Caco-2 (cell line): Measurements from ENCODE around the gene GALNT12. TPM values are rescaled to one million over a fixed set of nuclear protein-coding genes. Genes with fewer than 3 reads are reported as not detected.

ENCODE experiments used
- BruUV-seq: library from RNA; stranded (reverse); fragments of 400-500 nt; replicated peaks from 2 replicates; lab custom pipeline; 2021; lab: Mats Ljungman, UMichigan
- CTCF ChIA-PET: fragments of 300-600 bp; sonication (Branson Sonifier 250); formaldehyde crosslinking; loops from one replicate; lab custom pipeline; 2022; ENCODE audit warnings: antibody characterized with exemption; lab: Charles Lee
- POLR2A ChIA-PET: fragments of 300-600 bp; sonication (Branson Sonifier 250); formaldehyde crosslinking; loops from one replicate; lab custom pipeline; 2022; ENCODE audit warnings: antibody characterized with exemption; lab: Charles Lee
- DNase-seq, 2 experiments: peaks; one replicate each; pipeline versions ENCODE4 v3.0.0 to v3.0.0-alpha.2; 2020 to 2022
- H3K27me3 ChIP-seq: replicated peaks from 2 replicates; pipeline ENCODE4 v1.6.0; 2011; ENCODE audit warnings: low read length; ENCODE audit not compliant: control insufficient read depth, insufficient read depth
- H3K36me3 ChIP-seq: 2 replicates; pipeline ENCODE4 v1.5.1; 2011; ENCODE audit warnings: low read length; ENCODE audit not compliant: control insufficient read depth, insufficient read depth
- H3K4me1 ChIP-seq: fragments of 250-450 bp; sonication (Bioruptor Pico); 2 replicates; pipeline ENCODE4 v1.5.1; 2020; ENCODE audit warnings: mild to moderate bottlenecking
- H3K4me3 ChIP-seq: 2 replicates; pipeline ENCODE4 v1.5.1; 2011; ENCODE audit warnings: low read depth, mild to moderate bottlenecking, control low read depth, low read length
- H3K9me3 ChIP-seq: fragments of 250-450 bp; sonication (Bioruptor Pico); 2 replicates; pipeline ENCODE4 v1.5.1; 2020; ENCODE audit warnings: mild to moderate bottlenecking, moderate library complexity
- H3K27ac Mint-ChIP-seq: one replicate; pipeline ENCODE4 v1.8.0; 2022; ENCODE audit warnings: mixed read lengths; ENCODE audit not compliant: unreplicated experiment
- H3K27me3 Mint-ChIP-seq: one replicate; pipeline ENCODE4 v1.8.0; 2022; ENCODE audit warnings: mixed read lengths; ENCODE audit not compliant: insufficient read depth, unreplicated experiment
- H3K36me3 Mint-ChIP-seq: one replicate; pipeline ENCODE4 v1.8.0; 2022; ENCODE audit warnings: mild to moderate bottlenecking, mixed read lengths; ENCODE audit not compliant: insufficient read depth, unreplicated experiment
- H3K4me1 Mint-ChIP-seq: one replicate; pipeline ENCODE4 v1.8.0; 2022; ENCODE audit warnings: low read depth, mixed read lengths; ENCODE audit not compliant: unreplicated experiment
- H3K4me3 Mint-ChIP-seq: one replicate; pipeline ENCODE4 v1.8.0; 2022; ENCODE audit warnings: mild to moderate bottlenecking, moderate library complexity, mixed read lengths; ENCODE audit not compliant: unreplicated experiment
- H3K9me3 Mint-ChIP-seq: one replicate; pipeline ENCODE4 v1.8.0; 2022; ENCODE audit warnings: mixed read lengths; ENCODE audit not compliant: unreplicated experiment
- intact Hi-C: fragments of 100-400 bp; cut with micrococcal nuclease; formaldehyde crosslinking; loops from one replicate; pipeline ENCODE4 v1.10.0; 2022; ENCODE audit not compliant: unreplicated experiment
- total RNA-seq: library from RNA; stranded (reverse); gene quantifications from 2 replicates; pipeline ENCODE4 v1.2.3, GENCODE V29; 2022
- TF ChIP-seq, protein P1 (sequence below), 2 experiments: fragments of 200-600 bp in 1 of 2; IDR thresholded peaks; 1 replicate in 1 of 2; 2 replicates in 1 of 2; pipeline versions ENCODE4 v1.5.1 to v1.8.0; 2011 to 2022; ENCODE audit warnings: antibody characterized with exemption in 1 of 2, control low read depth in 1 of 2, inconsistent platforms in 1 of 2, low read depth in 1 of 2, low read length in 1 of 2, mild to moderate bottlenecking in 1 of 2, moderate library complexity in 1 of 2; ENCODE audit not compliant: insufficient read depth in 1 of 2, severe bottlenecking in 1 of 2, unreplicated experiment in 1 of 2

The GALNT12 gene
- total RNA-seq, 1 experiment from 2014 or later: 3.6 TPM

- Mint-ChIP-seq H3K4me1 (no peaks in the 10 kb centered on the region), H3K9me3 (no peaks in the 10 kb centered on the region), H3K27me3 (peaks cover 27% of the 10 kb centered on the region), H3K27ac (no peak overlapping the region), H3K36me3 (no peaks in the 10 kb centered on the region), H3K4me3 (no peak overlapping the region)
- no TSS peak for BruUV-seq
- POLR2A ChIA-PET: no interaction called here
- Histone ChIP-seq H3K27me3 (no peaks in the 10 kb centered on the region; the same call in 1 of the 2 replicates), H3K36me3 (no peaks in the 10 kb centered on the region), H3K9me3 (no peaks in the 10 kb centered on the region), H3K4me1 (no peaks in the 10 kb centered on the region), H3K4me3 (no peak overlapping the region)
- TF ChIP-seq, protein P1, sequence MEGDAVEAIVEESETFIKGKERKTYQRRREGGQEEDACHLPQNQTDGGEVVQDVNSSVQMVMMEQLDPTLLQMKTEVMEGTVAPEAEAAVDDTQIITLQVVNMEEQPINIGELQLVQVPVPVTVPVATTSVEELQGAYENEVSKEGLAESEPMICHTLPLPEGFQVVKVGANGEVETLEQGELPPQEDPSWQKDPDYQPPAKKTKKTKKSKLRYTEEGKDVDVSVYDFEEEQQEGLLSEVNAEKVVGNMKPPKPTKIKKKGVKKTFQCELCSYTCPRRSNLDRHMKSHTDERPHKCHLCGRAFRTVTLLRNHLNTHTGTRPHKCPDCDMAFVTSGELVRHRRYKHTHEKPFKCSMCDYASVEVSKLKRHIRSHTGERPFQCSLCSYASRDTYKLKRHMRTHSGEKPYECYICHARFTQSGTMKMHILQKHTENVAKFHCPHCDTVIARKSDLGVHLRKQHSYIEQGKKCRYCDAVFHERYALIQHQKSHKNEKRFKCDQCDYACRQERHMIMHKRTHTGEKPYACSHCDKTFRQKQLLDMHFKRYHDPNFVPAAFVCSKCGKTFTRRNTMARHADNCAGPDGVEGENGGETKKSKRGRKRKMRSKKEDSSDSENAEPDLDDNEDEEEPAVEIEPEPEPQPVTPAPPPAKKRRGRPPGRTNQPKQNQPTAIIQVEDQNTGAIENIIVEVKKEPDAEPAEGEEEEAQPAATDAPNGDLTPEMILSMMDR (IDR thresholded peaks at IDR 0.05; ENCODE audit: insufficient read depth in 1 of 2, low read depth in 1 of 2, low read length in 1 of 2, severe bottlenecking in 1 of 2, unreplicated experiment in 1 of 2): no peak
- intact Hi-C loops: no loop called here
- CTCF ChIA-PET: no interaction called here
- no peak for DNase-seq
Measured at GRCh38 chr9:98879094-98879962, 71.9 kb downstream of the GALNT12 start.

DNA sequence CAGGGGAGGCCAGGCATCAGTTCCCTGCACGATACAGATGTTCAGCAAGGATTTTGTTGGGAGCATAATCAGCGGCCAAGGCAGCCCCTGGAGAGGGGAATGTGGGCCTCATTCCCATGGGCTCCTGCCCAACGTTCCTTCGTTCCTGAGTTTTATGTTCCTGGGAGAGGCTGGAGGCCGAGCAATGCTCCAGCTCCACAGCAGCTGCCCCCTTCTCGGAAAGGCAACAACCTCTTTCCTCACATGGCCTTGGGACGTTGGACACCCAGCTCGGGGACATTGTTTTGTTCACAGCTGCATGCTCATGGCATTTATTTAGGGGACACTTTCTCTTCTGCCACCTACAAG, 72.5 kb downstream of the GALNT12 start:
- no peaks in the 10 kb centered on the region for H3K9me3 Mint-ChIP-seq
- H3K4me3 Mint-ChIP-seq: no peak overlapping the region
- H3K27me3 Mint-ChIP-seq: peaks cover 30% of the 10 kb centered on the region
- no peak overlapping the region for H3K4me3 ChIP-seq
- intact Hi-C loops: no loop called here
- BruUV-seq: no TSS peak
- no peaks in the 10 kb centered on the region for H3K36me3 Mint-ChIP-seq
- no peak overlapping the region for H3K27ac Mint-ChIP-seq
- H3K4me1 Mint-ChIP-seq: no peaks in the 10 kb centered on the region
- DNase-seq: no peak
- H3K9me3 ChIP-seq: no peaks in the 10 kb centered on the region
- H3K27me3 ChIP-seq: no peaks in the 10 kb centered on the region; the same call in 1 of the 2 replicates
- POLR2A ChIA-PET: no interaction called here
- CTCF ChIA-PET: no interaction called here
- TF ChIP-seq, protein P1 (IDR thresholded peaks at IDR 0.05; ENCODE audit: insufficient read depth in 1 of 2, low read depth in 1 of 2, low read length in 1 of 2, severe bottlenecking in 1 of 2, unreplicated experiment in 1 of 2): no peak
- H3K4me1 ChIP-seq: no peaks in the 10 kb centered on the region
- no peaks in the 10 kb centered on the region for H3K36me3 ChIP-seq

DNA sequence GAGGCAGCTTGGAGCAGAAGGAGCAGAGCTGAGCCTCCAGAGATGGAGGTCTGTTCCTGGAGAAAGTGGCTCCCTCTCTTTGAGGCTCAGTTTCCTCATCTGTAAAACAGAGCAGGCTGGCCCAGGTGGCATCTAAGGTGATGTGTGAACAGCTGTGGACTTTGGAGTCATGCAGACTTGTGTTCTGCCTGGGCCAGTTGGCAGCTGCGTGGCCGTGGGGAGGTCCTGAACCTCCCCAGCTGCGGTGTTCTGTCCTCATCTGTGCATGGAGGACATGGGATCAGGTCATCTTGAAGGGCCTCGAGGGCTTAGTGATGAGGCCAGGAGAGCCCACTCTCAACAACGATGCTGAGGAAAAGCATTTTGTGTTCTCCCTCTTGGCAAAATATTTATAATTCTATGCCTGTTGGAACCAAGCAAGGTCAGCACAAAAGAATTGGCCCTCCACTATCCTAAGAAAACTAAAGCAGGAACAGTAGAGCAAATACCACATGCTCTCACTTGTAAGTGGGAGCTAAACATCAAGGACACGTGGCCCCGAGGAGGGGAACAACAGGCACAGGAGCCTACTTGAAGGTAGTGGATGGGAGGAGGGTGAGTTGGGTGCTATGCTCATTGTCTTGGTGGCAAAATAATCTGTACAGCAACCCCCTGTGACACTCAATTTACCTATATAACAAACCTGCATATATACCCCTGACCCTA, 73.0 kb downstream of the GALNT12 start:
- TF ChIP-seq, protein P1 (IDR thresholded peaks at IDR 0.05; ENCODE audit: insufficient read depth in 1 of 2, low read depth in 1 of 2, low read length in 1 of 2, severe bottlenecking in 1 of 2, unreplicated experiment in 1 of 2): no peak
- H3K9me3 ChIP-seq: no peaks in the 10 kb centered on the region
- H3K27me3 ChIP-seq: no peaks in the 10 kb centered on the region; the same call in 1 of the 2 replicates
- no peaks in the 10 kb centered on the region for H3K4me1 ChIP-seq
- CTCF ChIA-PET: no interaction called here
- no TSS peak for BruUV-seq
- H3K9me3 Mint-ChIP-seq: no peaks in the 10 kb centered on the region
- H3K4me3 Mint-ChIP-seq: no peak overlapping the region
- intact Hi-C loops: no loop called here
- no peak overlapping the region for H3K4me3 ChIP-seq
- H3K36me3 ChIP-seq: no peaks in the 10 kb centered on the region
- no peaks in the 10 kb centered on the region for H3K36me3 Mint-ChIP-seq
- peaks cover 30% of the 10 kb centered on the region for H3K27me3 Mint-ChIP-seq
- H3K27ac Mint-ChIP-seq: no peak overlapping the region
- POLR2A ChIA-PET: no interaction called here
- H3K4me1 Mint-ChIP-seq: no peaks in the 10 kb centered on the region
- DNase-seq: no peak
